ENCODE results near the gene HOMER2.

HOMER2 gene

GRCh38 chr15:82930461-82930860 lies 22.1 kb downstream of the HOMER2 start:
- DNase-seq (ENCODE audit: low read depth), result no peak

- no peak for DNase-seq (ENCODE audit: low read depth)
These were observed 23.8 kb downstream of the HOMER2 start for GRCh38 chr15:82928711-82929110.

GRCh38 chr15:82923744-82924143 lies 28.8 kb downstream of the HOMER2 start:
- no peak for DNase-seq (ENCODE audit: low read depth)

DNA sequence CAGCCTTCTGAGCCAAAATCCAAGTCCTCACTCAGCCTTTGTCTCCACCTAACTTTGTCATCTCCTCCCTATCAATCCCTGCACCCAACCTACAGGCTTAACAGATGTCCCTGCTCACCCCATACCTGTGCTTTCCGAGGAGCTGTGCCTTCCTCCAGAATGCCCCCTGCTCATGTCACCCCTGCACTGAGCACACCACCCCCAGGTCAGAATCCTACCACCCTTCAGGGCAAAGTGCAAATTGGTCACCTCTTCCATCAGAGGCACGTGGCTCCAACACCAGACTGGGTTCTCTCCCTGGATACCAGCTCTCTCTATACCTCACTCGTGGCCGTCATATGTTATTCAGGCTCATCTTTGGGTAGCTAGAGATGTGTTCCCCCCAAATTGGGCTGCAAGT lies 29.8 kb downstream of the HOMER2 start:
- no peak for DNase-seq (ENCODE audit: low read depth)

- no peak for DNase-seq (ENCODE audit: low read depth)
These were observed 30.6 kb downstream of the HOMER2 start for GRCh38 chr15:82921939-82922338.

DNA sequence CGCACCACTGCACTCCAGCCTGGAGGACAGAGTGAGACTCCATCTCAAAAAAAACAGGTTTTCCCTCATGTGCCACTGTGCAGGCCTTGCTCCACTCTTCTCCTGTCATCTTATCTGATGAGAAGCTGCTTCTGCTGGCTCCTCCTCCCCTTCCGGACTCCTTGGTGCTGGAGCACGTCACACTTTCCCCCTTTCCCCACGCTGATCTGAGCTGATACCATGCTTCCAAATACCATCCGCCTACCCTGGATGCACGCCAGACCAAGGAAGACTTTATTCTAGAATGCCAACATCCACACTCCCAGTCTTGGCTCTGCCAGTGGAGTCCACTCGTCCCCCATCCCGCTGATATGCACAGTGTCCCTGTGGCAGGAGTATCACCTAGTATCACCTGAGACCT lies 31.3 kb downstream of the HOMER2 start:
- no peak for DNase-seq (ENCODE audit: low read depth)

GRCh38 chr15:82919231-82919886 lies 33.2 kb downstream of the HOMER2 start:
- no peak for DNase-seq (ENCODE audit: low read depth)

GRCh38 chr15:82918607-82919230 lies 33.8 kb downstream of the HOMER2 start:
- DNase-seq (ENCODE audit: low read depth), result no peak

DNA sequence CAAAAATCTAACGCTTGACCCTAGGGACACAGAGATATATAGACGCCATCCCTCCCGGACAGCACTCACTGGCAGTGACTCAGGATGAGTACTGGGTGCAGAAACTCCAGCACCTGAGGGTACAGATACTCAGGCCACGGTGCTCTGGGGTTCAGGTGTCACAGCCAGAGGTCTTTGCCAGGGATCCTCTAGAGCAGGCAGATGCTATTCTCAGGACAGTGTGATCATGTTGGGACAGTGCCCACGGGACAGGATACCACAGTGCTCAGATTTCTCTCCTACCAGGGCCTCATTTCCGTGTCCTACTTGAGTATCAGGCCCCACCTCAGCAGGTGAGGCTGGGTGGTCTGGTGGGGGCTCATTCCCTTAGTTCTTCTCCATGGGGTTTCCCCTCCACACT lies 34.4 kb downstream of the HOMER2 start:
- DNase-seq (ENCODE audit: low read depth), result no peak

- DNase-seq (ENCODE audit: low read depth), result no peak
These were observed 35.3 kb downstream of the HOMER2 start for GRCh38 chr15:82917249-82917648.

DNA sequence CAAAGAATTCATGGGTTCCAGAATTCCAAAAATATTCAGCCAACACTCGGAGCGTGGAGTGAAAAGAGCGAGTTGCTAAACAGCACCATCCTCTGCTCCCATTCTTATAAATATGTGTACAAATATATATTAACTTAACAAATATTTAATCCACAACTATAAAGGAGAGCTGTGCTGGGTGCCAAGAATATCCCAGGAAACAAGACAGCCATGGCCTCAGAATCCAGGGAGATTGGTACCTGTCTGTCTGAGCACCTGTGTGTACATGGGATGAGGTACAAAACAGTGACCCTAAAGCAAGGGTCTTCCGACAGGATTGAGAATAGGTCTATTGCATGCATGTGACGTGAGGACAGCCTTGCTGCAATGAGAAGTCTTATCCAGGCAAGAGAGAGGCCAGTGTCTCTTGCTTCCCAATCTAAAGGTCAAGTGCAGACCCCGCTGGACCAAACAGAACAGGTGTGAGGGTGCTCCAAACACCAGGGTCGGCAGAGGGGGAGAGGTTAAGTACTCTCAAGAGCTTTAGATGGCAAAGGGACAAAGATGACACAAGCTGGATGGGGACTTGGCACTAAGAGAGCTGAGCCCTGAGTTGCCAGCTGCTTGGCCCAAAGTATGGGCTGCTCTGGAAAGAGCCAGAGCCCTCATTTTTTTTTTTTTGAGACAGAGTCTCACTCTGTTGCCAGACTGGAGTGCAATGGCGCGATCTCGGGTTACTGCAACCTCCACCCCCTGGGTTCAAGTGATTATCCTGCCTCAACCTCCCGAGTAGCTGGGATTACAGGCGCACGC lies 36.2 kb downstream of the HOMER2 start:
- DNase-seq (ENCODE audit: low read depth), result no peak

DNA sequence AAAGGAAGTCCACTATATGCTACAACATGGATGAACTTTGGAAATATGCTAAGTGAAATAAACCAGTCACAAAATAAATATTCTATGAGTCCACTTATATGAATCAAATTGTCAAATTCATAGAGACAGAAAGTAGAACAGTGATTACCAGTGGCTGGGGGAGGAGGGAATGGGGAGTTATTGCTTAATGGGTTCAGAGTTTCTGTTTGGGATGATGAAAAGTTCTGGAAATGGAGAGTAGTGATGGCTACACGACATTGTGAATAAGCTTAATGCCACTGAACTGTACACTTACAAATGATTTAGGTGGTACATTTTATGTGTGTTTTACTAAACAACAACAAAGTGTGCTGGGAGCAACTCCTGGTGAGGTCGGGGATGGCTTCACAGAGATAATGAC lies 38.1 kb downstream of the HOMER2 start:
- no peak for DNase-seq (ENCODE audit: low read depth)

- DNase-seq (ENCODE audit: low read depth), result no peak
These were observed 41.1 kb downstream of the HOMER2 start for GRCh38 chr15:82911458-82911857.

GRCh38 chr15:82910721-82911120 lies 41.8 kb downstream of the HOMER2 start:
- DNase-seq (ENCODE audit: low read depth), result no peak

GRCh38 chr15:82909080-82909815 lies 43.3 kb downstream of the HOMER2 start:
- no peak for DNase-seq (ENCODE audit: low read depth)

- DNase-seq (ENCODE audit: low read depth), result no peak
These were observed 45.2 kb downstream of the HOMER2 start for GRCh38 chr15:82907350-82907749.

- no peak for DNase-seq (ENCODE audit: low read depth)
These were observed 47.9 kb downstream of the HOMER2 start for GRCh38 chr15:82904574-82904973.

GRCh38 chr15:82903511-82903910 lies 49.0 kb downstream of the HOMER2 start:
- DNase-seq (ENCODE audit: low read depth), result no peak

DNA sequence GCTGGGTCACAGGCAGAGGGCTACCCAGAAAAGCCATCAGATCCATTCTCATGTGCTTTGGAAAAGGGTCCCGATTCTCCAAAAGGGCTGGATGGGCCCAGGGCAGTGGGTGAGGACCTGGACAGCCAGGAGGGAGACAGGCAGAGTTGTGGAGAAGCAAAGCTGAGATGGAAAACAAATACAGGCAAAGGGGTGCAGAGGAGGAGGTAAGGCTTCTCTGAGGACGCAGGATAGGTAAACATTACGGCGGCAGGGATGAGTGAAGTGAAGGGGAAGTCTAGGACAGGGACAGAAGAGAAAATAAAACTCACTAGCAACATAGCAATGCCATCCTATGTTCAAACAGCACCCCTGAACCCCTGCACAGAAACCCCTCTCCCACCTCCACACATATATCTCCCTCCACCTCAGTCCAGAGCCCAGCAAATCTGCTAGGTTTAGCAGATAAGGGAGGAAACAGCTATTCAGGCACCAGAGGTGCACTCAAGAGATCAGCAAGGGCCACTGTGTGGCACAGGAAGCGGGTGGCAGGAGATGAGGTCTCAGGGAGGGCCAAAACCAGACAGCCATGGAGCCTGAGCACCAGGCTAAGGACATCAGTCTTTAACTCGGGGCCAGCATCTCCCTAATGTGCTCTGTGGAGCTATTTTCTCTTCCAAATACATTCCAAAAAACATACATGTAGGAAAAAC lies 51.3 kb downstream of the HOMER2 start:
- no peak for DNase-seq (ENCODE audit: low read depth)

DNA sequence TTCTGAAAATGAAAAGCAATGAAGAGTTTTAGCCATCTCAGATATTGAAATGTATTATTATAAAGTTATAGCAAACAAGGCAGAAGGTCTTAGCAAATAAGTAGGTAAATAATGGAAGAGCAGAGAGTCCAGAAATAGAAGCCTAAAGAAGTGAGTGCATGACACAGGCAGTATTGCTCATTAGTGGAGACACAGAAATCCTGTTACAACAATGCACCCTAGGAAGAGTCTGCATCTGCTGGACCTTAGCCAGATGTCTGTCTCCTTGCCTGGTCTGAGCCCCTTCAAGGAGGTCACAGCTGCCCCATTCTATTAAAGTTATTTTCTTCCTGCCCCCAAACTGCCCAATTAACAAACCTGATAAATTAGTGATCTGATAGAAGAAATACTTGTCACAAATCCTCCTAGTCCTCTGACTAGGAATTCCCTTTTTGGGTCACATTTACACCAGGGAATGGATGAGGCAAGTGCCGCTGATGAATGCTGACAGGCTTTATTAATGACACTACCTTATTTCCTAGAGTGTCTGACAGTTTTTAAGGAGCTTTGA lies 51.9 kb downstream of the HOMER2 start:
- no peak for DNase-seq (ENCODE audit: low read depth)

GRCh38 chr15:82898961-82899360 lies 53.6 kb downstream of the HOMER2 start:
- no peak for DNase-seq (ENCODE audit: low read depth)

DNA sequence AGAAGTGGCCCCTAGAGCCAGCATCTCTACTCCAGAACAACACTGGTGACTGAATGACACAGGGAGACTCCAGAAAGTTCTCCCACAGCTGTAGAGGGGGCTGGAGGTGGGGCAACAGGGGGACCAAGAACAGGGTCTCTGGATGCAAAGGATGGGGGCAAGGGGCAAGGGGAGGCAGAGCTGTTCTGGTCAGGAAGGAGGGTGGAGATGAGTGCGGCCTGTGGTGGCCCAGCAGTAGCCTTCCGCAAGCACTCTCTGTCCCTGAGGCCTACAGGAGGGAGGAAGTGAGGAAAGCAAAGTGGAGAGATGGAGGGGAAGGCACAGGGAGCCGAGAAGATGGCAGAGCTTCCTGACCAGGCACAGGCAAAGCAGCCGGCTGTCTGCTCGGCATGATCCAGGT lies 56.5 kb downstream of the HOMER2 start:
- no peak for DNase-seq (ENCODE audit: low read depth)

All from fibroblast of gingiva (primary cell).